Measurements from ENCODE around the gene EPN3. TPM values are rescaled to one million over a fixed set of nuclear protein-coding genes. Genes with fewer than 3 reads are reported as not detected.
A peak's percentile ranks its signal among the peaks of the same experiment; 100 is the strongest.

The EPN3 gene
- total RNA-seq, result not detected

DNA sequence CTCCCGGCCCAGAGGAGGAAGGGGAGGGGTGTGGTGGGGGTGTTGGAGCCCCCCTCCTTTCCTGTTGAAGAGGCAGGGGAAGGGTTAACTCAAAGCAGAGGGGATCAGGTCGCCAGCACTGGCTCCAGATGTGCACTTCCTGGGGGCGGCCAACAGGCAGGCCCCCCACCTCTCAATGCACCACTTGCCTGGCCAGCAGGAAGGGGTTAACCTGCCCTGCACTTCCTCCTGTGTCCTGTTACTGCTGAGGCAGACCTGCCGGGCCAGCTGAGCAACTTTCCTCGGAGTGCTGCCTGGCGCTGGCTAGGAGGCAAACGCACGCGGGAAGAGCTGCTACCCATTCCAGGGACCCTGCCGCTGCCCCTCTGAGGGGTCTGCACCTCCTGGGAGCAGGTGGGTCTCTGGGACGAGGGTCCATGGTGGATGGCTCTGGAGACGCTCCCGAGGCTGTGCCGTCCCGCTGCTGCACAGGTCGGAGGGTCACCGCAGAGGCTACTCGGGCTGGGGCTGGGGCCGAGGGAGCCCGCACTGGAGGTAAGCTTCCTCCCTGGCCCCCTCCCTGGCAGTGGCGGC is at the start of gene EPN3:
Gene EPN3 (plus strand): TSS at position 284 of the 573 bp plus-strand sequence. CDS start 3,822 bp downstream, outside the sequence.
- ATAC-seq (replicated peaks in 1 of 2) (no peak), DNase-seq (no peak)
- Mint-ChIP-seq H3K9me3 (no peaks in the 10 kb centered on the region), H3K27me3 (ENCODE audit: low read depth) (peaks cover 59% of the 10 kb centered on the region), H3K4me3 (no peak within 1 kb of the TSS), H3K36me3 (ENCODE audit: insufficient read depth in 2 of 2) (no peaks in the 10 kb centered on the region), H3K27ac (no peak within 1 kb of the TSS), H3K4me1 (ENCODE audit: low read depth) (peaks cover 18% of the 10 kb centered on the region)

DNA sequence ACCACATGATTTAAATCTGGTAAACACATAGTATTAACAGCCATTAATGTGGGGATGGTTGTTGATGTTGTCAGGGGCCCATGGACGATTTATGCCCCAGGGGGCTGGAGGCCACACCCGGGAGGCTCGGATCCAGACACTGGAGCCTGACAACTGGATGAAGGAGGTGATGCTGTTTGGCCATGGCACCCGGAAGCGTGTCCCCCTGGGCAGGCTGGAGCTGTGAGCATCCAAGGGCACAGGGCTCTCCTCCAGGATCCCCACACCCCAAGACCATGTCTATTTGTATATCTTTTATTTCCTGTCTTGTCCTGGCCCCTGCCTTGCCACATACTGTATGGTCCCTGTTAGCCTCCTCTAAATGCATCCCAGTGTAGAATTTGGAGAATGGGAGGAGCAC is 49.3 kb upstream of the EPN3 start:
- no peak for ATAC-seq (replicated peaks in 1 of 2)
- DNase-seq, result no peak
- Mint-ChIP-seq H3K4me1 (ENCODE audit: low read depth) (peaks cover 36% of the 10 kb centered on the region), H3K27me3 (ENCODE audit: low read depth) (no peaks in the 10 kb centered on the region), H3K9me3 (no peaks in the 10 kb centered on the region), H3K27ac (no peak overlapping the region), H3K36me3 (ENCODE audit: insufficient read depth in 2 of 2) (peaks cover 5 to 9% of the 10 kb centered on the region in 2 donors), H3K4me3 (no peak overlapping the region)

DNA sequence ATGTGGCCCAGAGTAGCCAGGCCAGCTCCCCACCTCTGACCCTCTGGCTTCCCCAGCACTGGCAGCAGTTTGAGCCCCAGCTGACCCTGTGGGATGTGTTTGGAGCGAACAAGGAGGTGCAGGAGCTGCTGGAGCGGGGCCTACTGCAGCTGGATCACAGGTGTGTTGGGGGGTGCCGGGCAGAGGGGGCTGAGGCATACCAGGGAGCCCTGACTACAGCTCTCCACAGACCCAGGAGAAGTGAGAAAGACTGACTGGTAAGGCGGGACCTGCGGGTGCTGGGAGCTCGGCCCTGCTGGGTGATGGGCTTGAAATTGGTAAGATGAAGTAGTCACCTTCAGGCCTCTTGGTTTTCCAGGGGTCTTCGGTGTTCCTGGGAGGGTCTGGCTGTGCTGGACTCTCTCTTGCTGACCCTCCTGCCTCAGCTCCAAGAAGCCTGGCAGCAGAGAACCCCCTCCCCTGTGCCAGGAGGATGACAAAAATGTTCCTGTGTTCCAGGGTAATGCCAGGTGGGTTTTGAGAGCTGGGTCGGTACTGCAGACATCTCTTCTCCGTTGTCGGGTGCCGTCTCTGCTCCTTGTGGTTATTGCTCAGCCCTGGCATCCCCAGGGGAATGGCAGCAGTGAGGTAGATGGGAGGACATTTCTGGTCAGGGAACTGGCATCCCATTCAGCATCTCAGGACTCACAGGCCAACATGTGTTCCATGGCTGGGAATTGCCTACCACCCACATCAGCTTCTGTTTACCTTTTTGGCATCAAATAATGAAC is 48.0 kb upstream of the EPN3 start:
- Mint-ChIP-seq H3K36me3 (ENCODE audit: insufficient read depth in 2 of 2) (peaks cover 5 to 9% of the 10 kb centered on the region in 2 donors), H3K4me1 (ENCODE audit: low read depth) (peaks cover 30% of the 10 kb centered on the region), H3K9me3 (no peaks in the 10 kb centered on the region), H3K27me3 (ENCODE audit: low read depth) (no peaks in the 10 kb centered on the region), H3K27ac (peak overlapping the region; percentile 30), H3K4me3 (no peak overlapping the region)
- no peak for DNase-seq
- ATAC-seq (replicated peaks in 1 of 2), result no peak

DNA sequence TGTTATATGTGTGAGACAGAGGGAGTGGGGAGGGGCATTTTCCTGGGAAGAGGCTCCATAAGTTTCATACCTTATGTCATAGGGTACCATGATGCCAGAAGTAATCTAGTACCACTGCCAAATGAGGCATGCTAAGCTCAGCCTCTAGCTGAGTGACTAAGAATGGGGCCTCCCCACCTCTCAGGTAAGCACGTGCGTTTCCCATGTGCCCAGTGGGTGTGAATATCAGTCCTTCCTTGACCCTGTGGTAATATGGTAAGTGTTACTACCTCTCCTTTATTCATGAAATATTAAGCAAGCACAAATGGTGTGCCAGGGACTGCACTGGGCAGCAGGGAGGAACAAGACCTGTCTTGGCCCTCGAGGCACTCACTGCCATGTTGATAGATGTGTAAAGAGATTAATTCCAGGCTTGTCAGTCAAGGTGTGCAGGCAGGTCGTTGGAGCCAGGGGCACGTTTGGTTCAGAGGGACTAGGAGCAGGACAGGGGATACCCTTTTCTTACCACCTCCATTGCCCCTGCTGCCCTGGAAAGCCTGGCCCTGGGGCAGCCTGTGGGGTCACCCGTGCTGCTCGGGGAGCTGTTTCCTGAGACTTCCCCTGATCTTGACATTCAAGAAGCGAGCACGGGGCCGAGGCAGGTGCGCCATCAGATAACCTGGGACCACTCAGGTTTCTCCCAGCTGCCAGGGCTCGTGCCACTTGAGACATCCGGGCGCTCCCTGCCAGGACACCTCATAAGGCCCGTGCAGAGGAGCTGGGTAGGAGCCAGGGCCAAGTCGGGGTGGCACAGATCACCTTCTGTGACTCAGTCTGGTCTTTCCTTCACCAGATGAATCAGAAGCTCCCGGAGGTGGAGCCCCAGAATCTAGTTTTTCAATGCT is 45.1 kb upstream of the EPN3 start:
- Mint-ChIP-seq H3K36me3 (ENCODE audit: insufficient read depth in 2 of 2) (peaks cover 4 to 9% of the 10 kb centered on the region in 2 donors), H3K4me3 (no peak overlapping the region), H3K27me3 (ENCODE audit: low read depth) (no peaks in the 10 kb centered on the region), H3K4me1 (ENCODE audit: low read depth) (peaks cover 18% of the 10 kb centered on the region), H3K9me3 (no peaks in the 10 kb centered on the region), H3K27ac (no peak overlapping the region)
- ATAC-seq (replicated peaks in 1 of 2), result peak; percentile 83
- DNase-seq, result peak in 1 of 2 donors; percentile 35

DNA sequence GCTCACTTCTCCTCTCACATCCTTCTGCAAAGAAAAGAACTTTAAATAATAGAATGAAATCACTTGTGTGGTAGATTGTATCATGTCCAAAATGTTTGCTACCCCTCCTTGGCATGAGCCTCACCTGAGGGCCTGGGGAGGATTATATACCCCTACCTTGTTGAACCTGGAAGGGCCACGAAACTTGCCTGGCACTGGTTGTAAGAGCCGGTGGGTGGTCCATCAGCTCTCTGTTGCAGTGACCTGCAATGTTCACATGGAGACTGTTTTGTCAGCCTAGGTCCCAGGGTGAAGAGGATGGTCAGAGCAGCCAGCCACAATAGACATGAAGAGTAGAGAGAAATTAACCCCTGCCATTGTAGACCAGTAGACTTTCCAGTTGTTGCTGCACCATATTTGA is 43.7 kb upstream of the EPN3 start:
- DNase-seq (no peak), ATAC-seq (replicated peaks in 1 of 2) (no peak)
- Mint-ChIP-seq H3K36me3 (ENCODE audit: insufficient read depth in 2 of 2) (peaks cover 2 to 4% of the 10 kb centered on the region in 2 donors), H3K27ac (no peak overlapping the region), H3K9me3 (no peaks in the 10 kb centered on the region), H3K4me1 (ENCODE audit: low read depth) (peaks cover 12% of the 10 kb centered on the region), H3K27me3 (ENCODE audit: low read depth) (no peaks in the 10 kb centered on the region), H3K4me3 (no peak overlapping the region)

DNA sequence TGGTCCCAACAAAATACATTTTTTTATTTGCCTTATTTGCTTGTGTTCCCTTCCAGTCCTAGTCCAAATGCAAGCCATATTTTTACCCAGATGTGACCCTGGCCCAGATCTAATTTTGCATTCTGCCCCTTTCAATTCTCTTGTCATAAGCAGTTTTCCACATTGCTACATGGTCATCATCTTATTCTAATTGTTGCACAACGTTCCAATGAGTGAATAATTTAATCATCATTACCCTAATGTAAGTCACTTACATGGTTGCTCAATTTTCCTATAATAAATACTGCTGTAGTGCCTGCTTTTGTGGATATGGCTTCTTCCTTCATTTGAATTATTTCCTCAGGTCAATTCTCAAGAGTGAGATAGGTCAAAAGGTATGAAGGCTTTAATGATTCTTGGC is 41.0 kb upstream of the EPN3 start:
- H3K36me3 Mint-ChIP-seq (ENCODE audit: insufficient read depth in 2 of 2), result no peaks in the 10 kb centered on the region
- DNase-seq (no peak), ATAC-seq (replicated peaks in 1 of 2) (no peak)
- H3K4me1 Mint-ChIP-seq (ENCODE audit: low read depth), result peaks cover 12% of the 10 kb centered on the region
- H3K27ac Mint-ChIP-seq, result no peak overlapping the region
- H3K9me3 Mint-ChIP-seq, result no peaks in the 10 kb centered on the region
- H3K27me3 Mint-ChIP-seq (ENCODE audit: low read depth), result no peaks in the 10 kb centered on the region
- no peak overlapping the region for H3K4me3 Mint-ChIP-seq

DNA sequence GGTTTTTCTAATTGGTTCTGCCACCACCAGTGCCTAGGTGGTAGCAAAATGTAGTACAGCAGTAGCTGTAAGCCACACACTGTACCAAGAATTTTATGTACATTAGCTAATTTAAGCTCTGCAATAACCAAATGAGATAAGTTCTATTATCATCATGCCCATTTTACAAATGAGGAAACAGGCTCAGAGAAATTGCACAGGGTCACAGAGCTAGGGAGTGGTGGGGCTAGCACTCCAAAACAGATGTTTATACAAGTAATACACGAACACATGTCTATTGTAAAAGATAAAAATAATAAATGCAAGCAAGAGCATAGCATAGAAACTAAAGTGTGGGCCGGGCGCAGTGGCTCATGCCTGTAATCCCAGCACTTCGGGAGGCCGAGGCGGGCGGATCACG is 40.3 kb upstream of the EPN3 start:
- Mint-ChIP-seq H3K27ac (no peak overlapping the region), H3K4me3 (no peak overlapping the region), H3K36me3 (ENCODE audit: insufficient read depth in 2 of 2) (no peaks in the 10 kb centered on the region), H3K4me1 (ENCODE audit: low read depth) (peaks cover 10% of the 10 kb centered on the region), H3K27me3 (ENCODE audit: low read depth) (no peaks in the 10 kb centered on the region), H3K9me3 (no peaks in the 10 kb centered on the region)
- ATAC-seq (replicated peaks in 1 of 2), result no peak
- DNase-seq, result no peak

DNA sequence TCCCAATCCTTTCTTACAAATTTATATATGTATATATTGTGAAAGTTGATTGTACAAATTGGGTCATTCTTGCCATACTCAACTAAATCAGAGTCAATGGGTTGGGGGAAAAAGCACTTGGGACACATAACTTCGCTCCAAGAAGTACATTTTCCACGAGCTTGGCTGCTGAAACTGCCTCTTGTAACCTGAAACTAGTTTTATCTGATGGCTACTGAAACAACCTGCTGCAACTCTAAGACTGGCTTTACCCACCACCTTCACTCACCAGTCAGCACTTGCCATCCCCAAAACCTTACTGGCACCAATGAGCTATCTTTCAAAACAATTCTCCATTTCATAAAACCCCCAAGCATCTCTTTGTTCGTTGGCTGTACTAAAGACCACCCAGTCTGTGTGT is 38.8 kb upstream of the EPN3 start:
- Mint-ChIP-seq H3K9me3 (no peaks in the 10 kb centered on the region), H3K4me3 (no peak overlapping the region), H3K27me3 (ENCODE audit: low read depth) (no peaks in the 10 kb centered on the region), H3K27ac (no peak overlapping the region), H3K4me1 (ENCODE audit: low read depth) (no peaks in the 10 kb centered on the region), H3K36me3 (ENCODE audit: insufficient read depth in 2 of 2) (no peaks in the 10 kb centered on the region)
- DNase-seq (no peak), ATAC-seq (replicated peaks in 1 of 2) (no peak)

DNA sequence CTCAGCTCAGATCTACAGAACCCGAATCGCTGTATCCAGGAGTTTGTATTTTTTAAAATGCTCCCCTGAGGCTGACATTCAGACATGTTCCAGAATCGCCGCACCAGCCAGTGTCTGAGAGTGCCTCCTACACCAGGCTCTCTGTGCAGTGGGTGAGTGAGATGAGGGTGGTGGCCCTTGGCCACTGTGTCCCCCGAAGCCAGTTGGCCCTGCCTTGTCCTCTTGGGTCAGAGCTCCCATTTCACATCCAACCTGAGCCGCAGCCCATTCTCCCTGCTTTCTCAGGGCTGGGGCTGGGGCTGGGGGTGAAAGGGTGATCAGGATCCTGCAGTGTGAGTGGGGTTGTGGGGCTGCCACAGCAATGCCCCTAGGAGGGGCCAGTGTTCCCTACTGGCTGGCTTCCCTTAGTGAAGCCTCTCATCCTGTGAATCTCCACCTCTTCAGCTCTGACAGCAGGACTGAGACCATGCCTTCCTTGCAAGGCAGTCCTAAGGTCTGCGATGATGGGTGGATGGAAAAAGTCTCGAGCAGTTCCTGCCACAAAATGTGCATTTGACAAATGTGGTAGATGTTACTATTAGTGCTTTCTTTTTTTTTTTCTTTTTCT is 37.2 kb upstream of the EPN3 start:
- no peaks in the 10 kb centered on the region for H3K4me1 Mint-ChIP-seq (ENCODE audit: low read depth)
- no peaks in the 10 kb centered on the region for H3K36me3 Mint-ChIP-seq (ENCODE audit: insufficient read depth in 2 of 2)
- no peaks in the 10 kb centered on the region for H3K27me3 Mint-ChIP-seq (ENCODE audit: low read depth)
- H3K4me3 Mint-ChIP-seq, result no peak overlapping the region
- no peaks in the 10 kb centered on the region for H3K9me3 Mint-ChIP-seq
- no peak overlapping the region for H3K27ac Mint-ChIP-seq
- ATAC-seq (replicated peaks in 1 of 2), result no peak
- DNase-seq, result no peak

DNA sequence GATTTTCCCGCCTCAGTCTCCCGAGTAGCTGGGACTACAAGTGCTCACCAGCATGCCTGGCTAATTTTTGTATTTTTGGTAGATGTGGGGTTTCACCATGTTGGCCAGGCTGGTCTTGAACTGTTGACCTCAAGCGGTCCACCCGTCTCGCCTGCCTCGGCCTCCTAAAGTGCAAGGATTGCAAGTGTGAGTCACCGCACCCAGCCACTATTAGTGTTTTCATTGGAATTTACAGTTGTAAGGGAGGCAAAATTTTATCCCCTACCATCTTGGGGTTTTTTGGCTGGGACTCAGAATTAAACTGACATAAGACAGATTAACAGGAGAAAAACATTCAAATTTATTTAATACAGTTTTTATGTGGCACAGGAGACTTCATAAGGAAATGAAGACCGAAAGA is 36.6 kb upstream of the EPN3 start:
- H3K27ac Mint-ChIP-seq, result no peak overlapping the region
- no peaks in the 10 kb centered on the region for H3K4me1 Mint-ChIP-seq (ENCODE audit: low read depth)
- H3K27me3 Mint-ChIP-seq (ENCODE audit: low read depth), result no peaks in the 10 kb centered on the region
- no peak for ATAC-seq (replicated peaks in 1 of 2)
- H3K4me3 Mint-ChIP-seq, result no peak overlapping the region
- H3K9me3 Mint-ChIP-seq, result no peaks in the 10 kb centered on the region
- DNase-seq, result no peak
- H3K36me3 Mint-ChIP-seq (ENCODE audit: insufficient read depth in 2 of 2), result no peaks in the 10 kb centered on the region

DNA sequence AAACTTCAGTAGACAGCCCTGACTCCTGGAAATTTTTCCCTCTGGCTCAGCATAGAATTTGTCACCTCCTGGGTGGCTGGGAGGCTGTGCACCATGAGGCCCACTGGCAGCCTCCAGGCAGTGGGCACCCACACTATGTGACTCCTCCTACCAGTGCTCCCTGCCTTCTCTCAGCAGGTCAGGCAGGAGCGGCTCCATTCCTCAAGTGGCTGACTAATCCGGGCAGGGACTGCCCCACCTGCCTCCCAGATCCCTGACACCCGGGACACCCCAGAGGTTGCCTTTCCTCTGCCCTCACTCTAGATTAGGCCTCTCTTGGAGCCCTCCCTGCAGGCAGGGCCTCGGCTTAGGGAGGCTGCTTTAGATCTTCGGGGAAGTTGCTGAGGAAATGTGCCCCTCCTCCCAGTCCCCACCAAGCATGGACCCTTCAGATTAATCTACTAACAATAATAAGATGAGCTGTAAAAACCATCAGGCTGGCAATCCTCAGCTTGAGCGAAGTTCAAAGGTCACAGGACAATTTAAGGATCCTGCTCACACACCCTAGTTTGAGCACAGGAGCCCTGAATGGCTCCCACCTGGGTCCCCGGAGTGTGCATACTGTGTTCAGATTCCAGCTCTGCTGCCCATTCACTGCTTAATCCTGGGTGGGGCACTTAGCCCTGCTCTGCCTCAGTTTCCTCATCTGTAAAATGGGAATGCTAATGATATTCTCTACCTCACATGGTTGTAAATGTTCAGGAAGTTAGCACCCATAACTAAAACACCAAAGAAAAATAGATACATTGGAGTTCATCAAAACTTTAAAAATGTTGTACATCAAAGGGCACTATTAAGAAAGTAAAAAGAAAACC is 34.3 kb upstream of the EPN3 start:
- no peak overlapping the region for H3K27ac Mint-ChIP-seq

DNA sequence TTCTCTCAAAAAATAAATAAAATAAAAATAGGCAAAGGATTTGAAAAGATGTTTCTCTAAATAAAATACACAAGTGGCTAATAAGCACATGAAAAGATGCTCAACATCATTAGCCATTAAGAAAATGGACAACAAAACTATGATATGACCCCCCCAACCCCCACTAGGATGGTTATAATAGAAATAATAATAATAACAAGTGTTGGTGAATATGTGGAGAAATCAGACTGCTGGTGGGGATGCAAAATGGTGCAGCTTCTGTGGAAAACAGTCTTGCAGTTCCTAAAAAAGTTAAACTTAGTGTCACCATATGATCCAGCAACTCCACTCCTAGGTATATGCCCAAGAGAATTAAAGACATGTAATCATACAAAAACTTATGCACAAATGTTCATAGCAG is 33.3 kb upstream of the EPN3 start:
- Mint-ChIP-seq H3K27ac (no peak overlapping the region), H3K9me3 (no peaks in the 10 kb centered on the region), H3K4me3 (no peak overlapping the region), H3K27me3 (ENCODE audit: low read depth) (no peaks in the 10 kb centered on the region), H3K36me3 (ENCODE audit: insufficient read depth in 2 of 2) (no peaks in the 10 kb centered on the region), H3K4me1 (ENCODE audit: low read depth) (peaks cover 11% of the 10 kb centered on the region)
- ATAC-seq (replicated peaks in 1 of 2), result no peak
- no peak for DNase-seq

More for the DNA sequence above, 34.3 kb upstream of the EPN3 start:
- no peak for ATAC-seq (replicated peaks in 1 of 2)
- H3K4me3 Mint-ChIP-seq, result no peak overlapping the region
- H3K4me1 Mint-ChIP-seq (ENCODE audit: low read depth), result peaks cover 1% of the 10 kb centered on the region
- H3K9me3 Mint-ChIP-seq, result no peaks in the 10 kb centered on the region
- no peak for DNase-seq
- H3K36me3 Mint-ChIP-seq (ENCODE audit: insufficient read depth in 2 of 2), result no peaks in the 10 kb centered on the region
- no peaks in the 10 kb centered on the region for H3K27me3 Mint-ChIP-seq (ENCODE audit: low read depth)

Measured in activated T-cell treated with anti-CD3 and anti-CD28 coated beads, Interleukin-2, amount 50 U/mL, for 72 hours (primary cell).